Parathyroid adenoma (tissue), 2 donors: ENCODE measurements around the gene MPP4.

ENCODE experiments used
- H2AFZ ChIP-seq: fragments of 300-600 bp; sonication (generic); one replicate; pipeline ENCODE4 v1.7.0; 2017; ENCODE audit warnings: antibody characterized with exemption, mild to moderate bottlenecking
- H3K27ac ChIP-seq: fragments of 300-600 bp; sonication (generic); one replicate; pipeline ENCODE4 v1.7.0; 2017
- H3K27me3 ChIP-seq: fragments of 300-600 bp; sonication (generic); one replicate; pipeline ENCODE4 v1.7.0; 2017; ENCODE audit warnings: low read length; ENCODE audit not compliant: control insufficient read depth, insufficient read depth
- H3K36me3 ChIP-seq: fragments of 300-600 bp; sonication (generic); one replicate; pipeline ENCODE4 v1.7.0; 2017; ENCODE audit warnings: low read length; ENCODE audit not compliant: control insufficient read depth, insufficient read depth
- H3K4me1 ChIP-seq: fragments of 300-600 bp; sonication (generic); one replicate; pipeline ENCODE4 v1.7.0; 2017; ENCODE audit warnings: control low read depth
- H3K4me2 ChIP-seq: fragments of 300-600 bp; sonication (generic); one replicate; pipeline ENCODE4 v1.7.0; 2017; ENCODE audit warnings: low read length
- H3K4me3 ChIP-seq: fragments of 300-600 bp; sonication (generic); one replicate; pipeline ENCODE4 v1.7.0; 2017; ENCODE audit warnings: low read depth, low read length
- H3K79me2 ChIP-seq: fragments of 300-600 bp; sonication (generic); one replicate; pipeline ENCODE4 v1.7.0; 2017; ENCODE audit warnings: control low read depth
- H3K9ac ChIP-seq: fragments of 300-600 bp; sonication (generic); one replicate; pipeline ENCODE4 v1.7.0; 2017; ENCODE audit warnings: mild to moderate bottlenecking
- H3K9me3 ChIP-seq: fragments of 300-600 bp; sonication (generic); one replicate; pipeline ENCODE4 v1.7.0; 2017; ENCODE audit warnings: low read length; ENCODE audit not compliant: control insufficient read depth
- CTCF ChIP-seq: fragments of 300-600 bp; sonication (generic); IDR thresholded peaks from one replicate; pipeline ENCODE4 v1.7.0; 2017; ENCODE audit warnings: antibody characterized with exemption, mild to moderate bottlenecking
- donor health status: primary hyperparathyroidism.

MPP4 gene

GRCh38 chr2:201707753-201708152, 9.3 kb upstream of the MPP4 start:
- H3K27me3 ChIP-seq = no peaks in the 10 kb centered on the region
- no peaks in the 10 kb centered on the region for H3K4me1 ChIP-seq
- no peaks in the 10 kb centered on the region for H3K36me3 ChIP-seq
- no peaks in the 10 kb centered on the region for H3K9me3 ChIP-seq
- H3K4me2 ChIP-seq = no peak overlapping the region
- no peak overlapping the region for H2AFZ ChIP-seq
- H3K9ac ChIP-seq = no peak overlapping the region
- no peaks in the 10 kb centered on the region for H3K79me2 ChIP-seq
- no peak for TF ChIP-seq CTCF
- no peak overlapping the region for H3K27ac ChIP-seq
- H3K4me3 ChIP-seq = no peak overlapping the region

- Histone ChIP-seq H3K9ac (no peak overlapping the region), H3K36me3 (no peaks in the 10 kb centered on the region), H3K4me2 (no peak overlapping the region), H3K4me3 (no peak overlapping the region), H3K79me2 (no peaks in the 10 kb centered on the region), H2AFZ (no peak overlapping the region), H3K27ac (no peak overlapping the region), H3K4me1 (no peaks in the 10 kb centered on the region), H3K9me3 (no peaks in the 10 kb centered on the region), H3K27me3 (no peaks in the 10 kb centered on the region)
- TF ChIP-seq CTCF = no peak
Observed at GRCh38 chr2:201707142-201707541, 8.7 kb upstream of the MPP4 start.

GRCh38 chr2:201704536-201704935, 6.1 kb upstream of the MPP4 start:
- H3K9ac ChIP-seq = no peak overlapping the region
- no peaks in the 10 kb centered on the region for H3K79me2 ChIP-seq
- H3K4me2 ChIP-seq = no peak overlapping the region
- H3K27ac ChIP-seq = no peak overlapping the region
- no peak for TF ChIP-seq CTCF
- H3K4me3 ChIP-seq = no peak overlapping the region
- no peak overlapping the region for H2AFZ ChIP-seq
- no peaks in the 10 kb centered on the region for H3K36me3 ChIP-seq
- H3K9me3 ChIP-seq = no peaks in the 10 kb centered on the region
- H3K27me3 ChIP-seq = no peaks in the 10 kb centered on the region
- no peaks in the 10 kb centered on the region for H3K4me1 ChIP-seq

GRCh38 chr2:201701646-201702045, 3.2 kb upstream of the MPP4 start:
- Histone ChIP-seq H3K4me2 (no peak overlapping the region), H3K27me3 (no peaks in the 10 kb centered on the region), H3K9ac (no peak overlapping the region), H3K4me1 (peaks cover 6% of the 10 kb centered on the region), H3K36me3 (no peaks in the 10 kb centered on the region), H3K9me3 (no peaks in the 10 kb centered on the region), H3K79me2 (no peaks in the 10 kb centered on the region), H3K27ac (no peak overlapping the region), H2AFZ (no peak overlapping the region), H3K4me3 (no peak overlapping the region)
- TF ChIP-seq CTCF = no peak

- Histone ChIP-seq H3K4me2 (no peak overlapping the region), H3K4me3 (no peak overlapping the region), H3K27ac (no peak overlapping the region), H3K36me3 (no peaks in the 10 kb centered on the region), H3K9ac (no peak overlapping the region), H3K79me2 (no peaks in the 10 kb centered on the region), H2AFZ (no peak overlapping the region), H3K27me3 (no peaks in the 10 kb centered on the region), H3K4me1 (peaks cover 6% of the 10 kb centered on the region), H3K9me3 (no peaks in the 10 kb centered on the region)
- no peak for TF ChIP-seq CTCF
Observed at GRCh38 chr2:201699416-201699815, 972 bp upstream of the MPP4 start.
